Activated naive CD4-positive, alpha-beta T cell (primary cell): ENCODE results near the gene PXMP4.
A peak's percentile ranks its signal among the peaks of the same experiment; 100 is the strongest.

Source experiments
- DNase-seq, 4 experiments: peaks; one replicate each; lab custom pipeline; 2025; lab: John Stamatoyannopoulos, UW

PXMP4 gene

GRCh38 chr20:33681728-33682353 lies 38.3 kb downstream of the PXMP4 start:
- no peak for DNase-seq

DNA sequence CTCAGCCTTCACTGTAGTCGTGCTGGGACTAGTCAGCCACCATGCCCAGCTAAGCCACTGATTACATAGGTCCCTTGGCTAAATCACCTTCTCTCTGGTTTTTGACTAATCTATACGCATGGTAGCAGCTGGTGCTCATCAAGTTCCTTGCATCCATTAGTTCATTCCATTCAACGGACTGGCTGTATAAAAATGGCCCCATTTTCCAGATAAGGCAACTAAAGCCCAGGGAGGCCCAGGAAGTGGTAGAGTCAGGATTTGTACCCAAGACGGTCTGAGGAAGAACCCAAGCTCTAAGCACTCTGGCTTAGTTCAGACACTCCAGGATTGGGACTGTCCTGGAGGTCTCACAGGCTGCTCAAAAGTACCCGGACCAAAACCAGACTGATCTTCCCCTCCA lies 38.8 kb downstream of the PXMP4 start:
- DNase-seq = no peak

- DNase-seq = no peak
Measured at GRCh38 chr20:33680686-33681085, 39.4 kb downstream of the PXMP4 start.

DNA sequence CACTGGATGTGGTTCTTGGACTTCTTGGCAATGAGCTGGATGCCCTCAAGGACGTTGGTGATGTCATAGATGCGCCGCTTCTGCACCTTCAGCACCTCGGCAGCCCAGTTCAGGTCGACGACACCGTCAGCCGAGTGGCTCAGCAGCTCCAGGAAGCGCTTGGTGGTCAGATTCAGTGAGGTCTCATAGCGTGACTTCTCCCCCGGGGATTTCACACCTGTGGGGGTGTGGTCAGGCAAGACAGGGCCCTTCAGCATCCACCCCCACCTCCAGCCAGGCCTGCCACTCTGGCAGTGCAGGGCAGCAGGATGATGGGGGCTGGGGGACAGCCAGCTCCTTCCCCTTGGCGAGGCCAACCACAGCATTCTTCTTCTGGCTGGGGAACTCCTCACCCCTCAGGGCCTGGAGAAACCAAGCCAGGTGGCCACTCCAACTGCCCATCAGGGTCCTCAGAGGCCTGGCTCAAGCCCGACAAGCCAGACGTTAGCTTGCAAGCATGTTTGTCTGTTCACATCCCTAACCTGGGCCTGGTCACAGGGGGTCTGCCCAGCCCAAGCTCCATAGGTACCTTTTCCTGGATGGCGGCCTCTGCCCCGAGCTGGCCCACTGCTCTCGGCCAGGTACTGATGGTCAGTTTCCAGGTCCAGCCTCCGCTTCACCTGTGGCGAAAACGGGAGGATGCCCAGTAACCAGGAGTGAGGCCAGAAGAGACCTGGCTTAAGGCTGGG lies 40.2 kb downstream of the PXMP4 start:
- no peak for DNase-seq

- DNase-seq = no peak
Measured at GRCh38 chr20:33677991-33678702, 42.0 kb downstream of the PXMP4 start.

GRCh38 chr20:33676652-33677645 lies 43.2 kb downstream of the PXMP4 start:
- DNase-seq = no peak

DNA sequence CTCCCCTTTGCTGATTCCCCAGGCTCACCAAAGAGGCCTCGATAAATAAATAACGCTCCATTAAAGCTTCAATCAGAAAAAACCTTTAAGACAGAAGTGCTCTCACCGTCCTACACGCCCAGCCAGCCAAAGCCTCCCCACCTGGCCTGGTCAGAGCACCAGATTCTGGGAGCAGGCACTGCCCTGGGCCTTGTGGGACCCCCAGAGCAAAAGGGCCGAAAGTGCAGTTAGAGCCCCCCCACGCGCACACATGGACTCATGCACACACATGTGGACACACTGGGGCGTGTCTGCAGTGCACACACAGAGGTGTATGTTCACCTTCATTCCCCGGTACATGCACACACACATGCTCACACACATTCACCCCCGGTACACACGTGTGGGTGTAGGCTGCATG lies 44.0 kb downstream of the PXMP4 start:
- no peak for DNase-seq

DNA sequence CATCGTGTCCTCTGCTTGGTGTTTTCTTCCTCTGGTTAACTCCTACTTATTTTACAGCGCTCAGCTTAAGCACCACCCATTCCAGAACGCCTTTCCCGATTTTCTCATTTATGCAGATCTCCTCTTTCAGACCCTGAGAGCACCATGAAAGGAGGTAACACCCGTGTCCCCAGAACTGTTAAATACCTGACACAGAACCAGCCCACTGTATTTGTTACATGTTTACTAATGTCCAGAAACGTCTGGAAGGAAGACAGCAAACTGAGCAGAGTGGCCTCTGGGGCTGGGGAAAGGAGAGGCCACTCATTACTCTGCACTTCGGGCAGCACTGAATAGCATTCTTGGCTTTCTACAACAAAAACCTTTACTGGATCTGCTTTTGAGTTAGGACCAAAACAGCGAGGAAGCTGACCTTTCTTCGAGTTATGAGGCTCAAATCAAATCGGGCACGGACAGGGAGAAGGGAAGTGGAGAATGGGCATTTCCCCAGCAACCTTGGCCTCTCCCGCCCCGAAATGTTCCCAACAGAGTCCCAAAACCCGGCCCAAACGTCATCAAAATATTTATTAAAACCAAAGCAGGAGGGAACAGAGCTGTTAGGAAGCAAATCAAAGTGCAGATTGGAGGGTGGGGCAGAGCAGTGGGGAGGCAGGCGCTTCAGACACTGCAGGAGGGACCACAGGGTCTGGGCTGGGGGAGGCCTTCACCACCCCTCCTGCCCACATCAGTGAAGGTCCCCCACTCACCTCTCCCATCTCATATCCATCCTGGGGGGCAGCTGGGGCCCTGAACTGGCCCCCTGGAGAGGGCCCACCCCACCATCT lies 44.8 kb downstream of the PXMP4 start:
- DNase-seq = no peak

DNA sequence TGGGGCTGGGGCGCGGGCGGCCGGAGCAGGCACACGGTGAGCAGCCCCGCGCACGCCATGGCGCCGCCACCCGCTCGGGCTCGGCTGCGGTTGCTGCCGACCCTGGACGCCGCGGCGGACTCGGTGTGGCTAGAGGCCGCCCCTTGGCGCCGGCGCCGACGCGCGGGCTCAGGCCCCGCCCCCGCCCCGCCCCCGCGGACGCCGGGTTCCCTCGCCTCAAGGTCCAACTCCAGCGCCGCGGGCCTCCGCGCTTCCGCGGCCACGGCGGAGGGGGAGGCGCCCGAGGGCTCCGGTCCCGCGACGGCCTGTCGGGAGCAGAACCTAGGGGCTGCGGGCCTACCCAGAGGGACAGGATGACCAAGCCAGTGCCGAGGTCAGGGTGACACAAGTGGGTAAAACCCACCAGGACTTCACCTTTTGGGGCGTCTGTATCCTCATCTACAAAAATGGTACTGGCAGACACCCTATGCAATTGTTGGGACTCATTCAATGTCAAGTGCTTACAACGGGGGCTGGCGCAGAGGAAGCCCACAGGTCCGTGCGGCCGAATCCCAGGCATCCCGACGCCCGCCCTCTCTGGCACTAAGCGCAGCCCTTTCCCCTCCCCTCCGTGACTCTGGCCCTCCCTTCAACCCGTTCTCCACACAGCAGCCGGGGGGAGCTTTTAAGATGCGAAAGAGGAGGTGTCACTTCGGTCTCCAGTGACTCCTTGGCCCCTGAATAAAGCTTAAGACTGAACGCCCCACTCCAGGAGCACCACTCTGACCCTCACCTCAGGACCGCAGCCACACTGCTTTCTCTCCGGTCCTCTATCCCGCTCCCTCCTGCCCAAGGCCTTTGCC lies 45.6 kb downstream of the PXMP4 start, which contains the start of gene NECAB3:
Gene NECAB3, minus strand, starts transcription at position 135 of the 842 bp plus-strand sequence. Its CDS starts 76 bp downstream, at position 59.
- peak in 2 of 4 experiments; percentile 12 to 47 for DNase-seq

DNA sequence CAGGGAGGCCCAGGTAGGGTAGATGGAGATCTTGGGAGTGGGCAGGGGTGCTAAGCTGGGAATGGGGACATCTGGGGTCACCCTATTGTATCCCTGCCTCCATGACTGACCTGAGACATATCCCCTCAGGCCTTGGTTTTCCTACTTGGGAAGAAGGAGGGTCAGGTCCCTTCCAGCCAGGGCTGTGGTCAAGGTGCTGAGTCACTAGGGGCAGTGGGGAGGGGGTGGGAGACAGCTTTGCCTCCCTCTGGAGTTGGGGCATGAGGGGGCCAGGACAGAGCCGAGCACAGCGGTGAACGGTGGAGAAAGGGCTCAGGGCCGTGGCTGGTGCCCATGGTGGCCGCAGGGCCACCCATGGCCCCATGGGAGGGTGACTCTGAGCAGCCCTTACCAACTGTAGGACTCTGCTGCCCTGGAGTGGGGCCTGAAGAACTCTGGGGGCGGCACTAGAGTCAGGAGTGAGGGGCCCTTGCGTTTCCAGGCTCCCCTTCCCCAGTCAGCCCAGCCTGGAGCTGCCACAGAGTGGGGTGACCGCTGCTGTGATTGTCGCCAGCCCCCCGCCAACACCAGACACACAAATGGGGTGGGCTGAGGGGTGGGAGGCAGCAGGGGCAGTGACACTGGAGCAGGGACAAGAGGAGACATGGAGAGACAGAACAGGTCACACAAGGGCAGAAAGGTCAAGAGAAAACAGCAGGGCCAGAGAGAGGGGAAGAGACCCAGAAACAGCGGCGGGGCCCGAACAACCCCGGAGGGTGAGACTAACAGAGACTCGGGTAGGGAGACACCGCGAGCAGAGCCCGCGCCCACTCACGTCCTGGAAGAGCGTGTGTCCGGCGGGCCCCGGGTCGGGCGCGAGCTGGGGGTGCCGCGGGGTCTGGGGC lies 46.5 kb downstream of the PXMP4 start:
- no peak for DNase-seq

DNA sequence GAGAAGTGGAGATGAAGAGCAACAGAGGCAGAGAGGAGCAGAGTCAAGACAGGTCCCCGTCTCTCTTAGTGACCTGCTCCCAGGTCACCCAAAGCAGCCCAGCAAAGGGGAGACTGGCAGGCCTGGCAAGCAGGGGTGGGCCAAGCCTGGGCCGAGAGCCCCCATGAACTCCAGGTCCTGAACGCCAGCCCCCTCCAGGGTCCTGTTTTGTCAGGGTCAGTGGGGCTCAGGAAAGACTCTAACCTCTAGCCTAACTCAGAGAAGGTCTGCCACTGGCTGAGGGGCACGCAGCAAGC lies 47.0 kb downstream of the PXMP4 start:
- DNase-seq = no peak

- no peak for DNase-seq
Measured at GRCh38 chr20:33672426-33673113, 47.5 kb downstream of the PXMP4 start.

GRCh38 chr20:33671573-33672288 lies 48.4 kb downstream of the PXMP4 start:
- no peak for DNase-seq

DNA sequence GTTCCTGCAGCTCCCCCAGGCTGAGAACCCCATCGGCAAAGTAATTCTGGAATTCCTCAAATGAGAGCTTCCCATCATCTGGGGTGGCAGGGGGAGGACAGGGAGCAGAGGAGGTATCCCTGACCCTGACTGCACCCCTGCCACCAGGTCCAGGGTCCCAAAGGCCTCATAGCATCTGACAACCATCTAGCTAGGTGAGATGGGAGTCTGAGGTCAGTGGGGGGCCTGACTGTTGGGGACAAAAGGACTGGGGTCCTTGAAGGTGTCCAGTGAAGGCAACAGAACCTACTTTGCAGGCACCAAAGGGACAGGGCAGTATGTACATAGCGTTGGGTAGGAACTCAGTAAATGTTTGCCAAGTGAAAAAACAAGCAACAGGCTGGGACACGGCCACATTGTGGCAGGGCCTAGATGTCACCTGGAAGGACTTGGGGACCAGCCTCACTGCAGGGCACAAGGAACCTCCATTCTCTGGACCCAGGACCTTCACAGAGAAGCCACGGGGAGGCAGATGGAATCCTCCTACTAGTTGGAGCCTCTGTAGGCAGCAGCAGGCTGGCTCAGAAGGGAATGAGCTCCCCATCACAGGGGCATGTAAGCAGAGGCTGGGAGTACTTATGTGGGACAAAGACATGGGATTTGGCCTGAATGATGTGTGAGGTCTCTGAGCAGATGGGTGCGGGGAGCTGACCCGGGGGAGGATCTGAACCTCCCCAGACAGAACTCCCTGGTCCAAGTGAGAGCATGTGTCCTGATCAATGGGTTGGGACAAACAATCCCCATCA lies 49.2 kb downstream of the PXMP4 start:
- DNase-seq = no peak

DNA sequence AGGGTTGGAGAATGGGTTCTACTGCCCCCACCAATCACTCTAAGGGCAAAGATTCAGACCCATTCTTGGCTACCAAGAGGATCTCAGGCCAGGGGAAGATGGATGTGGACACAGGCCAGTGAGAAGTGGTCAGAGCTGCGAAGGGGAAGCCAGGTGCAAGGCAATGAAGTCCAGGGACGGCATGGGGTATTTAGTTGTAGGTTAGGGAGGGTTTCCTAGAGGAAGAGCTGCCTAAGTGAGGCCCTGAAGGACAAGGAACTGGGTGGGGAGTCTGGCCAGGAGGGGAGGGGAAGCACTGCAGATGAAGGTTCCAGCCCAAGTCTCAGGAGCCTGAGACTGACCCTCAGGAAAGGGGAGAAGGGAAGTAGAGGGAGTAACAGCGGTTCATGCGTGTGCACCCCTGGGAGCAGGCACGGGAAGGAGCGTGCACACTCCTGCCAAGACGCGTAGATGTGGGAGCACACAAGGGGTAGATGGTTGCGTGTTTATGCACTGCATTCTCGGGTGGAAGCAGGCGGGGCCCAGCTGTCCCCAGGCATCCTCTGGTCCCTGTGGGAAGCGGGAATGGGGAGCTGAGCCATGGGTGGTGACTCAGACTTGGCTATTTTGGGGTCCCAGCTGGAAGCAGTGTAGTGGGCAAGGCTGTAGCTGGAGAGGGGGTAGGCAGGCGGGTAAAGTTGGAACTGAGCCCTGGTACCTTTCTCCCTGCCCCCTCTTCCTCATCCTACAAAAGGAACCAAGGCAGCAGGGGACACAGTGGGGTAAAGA lies 50.1 kb downstream of the PXMP4 start:
- no peak for DNase-seq

GRCh38 chr20:33669224-33669623 lies 50.9 kb downstream of the PXMP4 start:
- no peak for DNase-seq
